T follicular helper cell (primary cell): ENCODE measurements around the gene NR5A2.

Experiments used
- DNase-seq: peaks from one replicate; pipeline ENCODE4 v3.0.0-alpha.2; 2020; ENCODE audit warnings: low read depth

The NR5A2 gene

GRCh38 chr1:200072636-200073285, 45.3 kb downstream of the NR5A2 start:
- DNase-seq, result no peak

- no peak for DNase-seq
Measured at GRCh38 chr1:200073286-200073637, 45.8 kb downstream of the NR5A2 start.

- DNase-seq, result no peak
Measured at GRCh38 chr1:200075522-200075921, 48.0 kb downstream of the NR5A2 start.

- no peak for DNase-seq
Measured at GRCh38 chr1:200075938-200076546, 48.5 kb downstream of the NR5A2 start.

- DNase-seq, result no peak
Measured at GRCh38 chr1:200079232-200079940, 51.9 kb downstream of the NR5A2 start.

- no peak for DNase-seq
Measured at GRCh38 chr1:200081151-200081968, 53.9 kb downstream of the NR5A2 start.

GRCh38 chr1:200081969-200082245, 54.4 kb downstream of the NR5A2 start:
- no peak for DNase-seq

- DNase-seq, result no peak
Measured at GRCh38 chr1:200082329-200082728, 54.8 kb downstream of the NR5A2 start.

- no peak for DNase-seq
Measured at GRCh38 chr1:200090252-200091159, 63.0 kb downstream of the NR5A2 start.

GRCh38 chr1:200095057-200095577, 67.6 kb downstream of the NR5A2 start:
- DNase-seq, result no peak

- no peak for DNase-seq
Measured at GRCh38 chr1:200096774-200097173, 69.3 kb downstream of the NR5A2 start.

GRCh38 chr1:200099040-200099439, 71.5 kb downstream of the NR5A2 start:
- DNase-seq, result no peak

- DNase-seq, result no peak
Measured at GRCh38 chr1:200103966-200104583, 76.6 kb downstream of the NR5A2 start.

GRCh38 chr1:200107004-200107470, 79.5 kb downstream of the NR5A2 start:
- DNase-seq, result no peak

GRCh38 chr1:200108659-200109058, 81.1 kb downstream of the NR5A2 start:
- DNase-seq, result no peak

- no peak for DNase-seq
Measured at GRCh38 chr1:200112290-200112689, 84.8 kb downstream of the NR5A2 start.

- no peak for DNase-seq
Measured at GRCh38 chr1:200115532-200115931, 88.0 kb downstream of the NR5A2 start.

- DNase-seq, result no peak
Measured at GRCh38 chr1:200116324-200116723, 88.8 kb downstream of the NR5A2 start.

GRCh38 chr1:200118779-200119505, 91.4 kb downstream of the NR5A2 start:
- no peak for DNase-seq

- no peak for DNase-seq
Measured at GRCh38 chr1:200121421-200121820, 93.9 kb downstream of the NR5A2 start.
